22Rv1 (cell line): ENCODE measurements around the gene MALSU1.

Experiments
- ZFX ChIP-seq: fragments of 450-650 bp; IDR thresholded peaks from 2 replicates; pipeline ENCODE4 v1.6.1; 2017; ENCODE audit warnings: antibody characterized with exemption, borderline replicate concordance
- TF ChIP-seq, protein P1 (sequence below): fragments of 450-650 bp; IDR thresholded peaks from 2 replicates; pipeline ENCODE4 v1.5.1; 2017; ENCODE audit warnings: mild to moderate bottlenecking

DNA sequence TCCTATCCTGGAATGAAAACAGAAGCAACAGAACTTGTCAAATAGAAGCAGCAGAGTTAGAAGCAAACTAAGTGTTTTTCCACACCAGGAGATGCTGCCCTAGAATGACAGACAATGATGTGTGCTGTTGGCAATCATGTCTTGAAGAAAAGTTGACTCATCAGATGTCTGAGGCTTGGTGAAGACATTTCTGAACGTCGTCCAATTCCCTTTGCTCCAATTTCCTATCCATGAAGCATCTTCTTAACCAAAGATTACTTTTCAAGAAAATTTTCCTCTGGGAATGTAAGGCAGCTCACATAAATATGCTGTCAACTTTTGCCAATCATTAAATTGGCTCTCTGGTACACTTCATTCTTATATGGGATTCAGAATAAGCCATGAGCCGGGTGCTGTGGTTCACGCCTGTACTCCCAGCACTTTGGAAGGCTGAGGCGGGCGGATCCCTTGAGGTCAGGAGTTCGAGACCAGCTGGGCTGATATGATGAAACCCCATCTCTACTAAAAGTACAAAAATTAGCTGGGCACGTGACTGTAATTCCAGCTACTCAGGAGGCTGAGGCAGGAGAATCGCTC is 34.6 kb downstream of the MALSU1 start:
- TF ChIP-seq, protein P1, sequence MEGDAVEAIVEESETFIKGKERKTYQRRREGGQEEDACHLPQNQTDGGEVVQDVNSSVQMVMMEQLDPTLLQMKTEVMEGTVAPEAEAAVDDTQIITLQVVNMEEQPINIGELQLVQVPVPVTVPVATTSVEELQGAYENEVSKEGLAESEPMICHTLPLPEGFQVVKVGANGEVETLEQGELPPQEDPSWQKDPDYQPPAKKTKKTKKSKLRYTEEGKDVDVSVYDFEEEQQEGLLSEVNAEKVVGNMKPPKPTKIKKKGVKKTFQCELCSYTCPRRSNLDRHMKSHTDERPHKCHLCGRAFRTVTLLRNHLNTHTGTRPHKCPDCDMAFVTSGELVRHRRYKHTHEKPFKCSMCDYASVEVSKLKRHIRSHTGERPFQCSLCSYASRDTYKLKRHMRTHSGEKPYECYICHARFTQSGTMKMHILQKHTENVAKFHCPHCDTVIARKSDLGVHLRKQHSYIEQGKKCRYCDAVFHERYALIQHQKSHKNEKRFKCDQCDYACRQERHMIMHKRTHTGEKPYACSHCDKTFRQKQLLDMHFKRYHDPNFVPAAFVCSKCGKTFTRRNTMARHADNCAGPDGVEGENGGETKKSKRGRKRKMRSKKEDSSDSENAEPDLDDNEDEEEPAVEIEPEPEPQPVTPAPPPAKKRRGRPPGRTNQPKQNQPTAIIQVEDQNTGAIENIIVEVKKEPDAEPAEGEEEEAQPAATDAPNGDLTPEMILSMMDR: no peak
- no peak for TF ChIP-seq ZFX
